Right renal pelvis (tissue), 4 donors: ENCODE measurements around the gene MDFIC. TPM values are rescaled to one million over a fixed set of nuclear protein-coding genes. Genes with fewer than 3 reads are reported as not detected.
"Not testable (repeated sequence)": the region's sequence is repeated elsewhere in the genome, so short reads cannot be mapped to it uniquely, and the experiment has no call there.

Experiments
- DNase-seq, 4 donors: peaks; one replicate each; pipeline ENCODE4 v3.0.0-alpha.2; 2013; ENCODE audit warnings: low read depth in 4 of 4, low spot score in 3 of 4, missing footprints in 1 of 4
- polyA plus RNA-seq, 4 donors: library from polyadenylated mRNA; unstranded; fragments of 120-200 nt; gene quantifications; one replicate each; pipeline ENCODE4 v1.2.1, GENCODE V29; 2013; ENCODE audit not compliant: insufficient read length in 4 of 4

The MDFIC gene
- polyA plus RNA-seq: 10 to 100 TPM; 29.9 to 38.2 (median 32.9) TPM

DNA sequence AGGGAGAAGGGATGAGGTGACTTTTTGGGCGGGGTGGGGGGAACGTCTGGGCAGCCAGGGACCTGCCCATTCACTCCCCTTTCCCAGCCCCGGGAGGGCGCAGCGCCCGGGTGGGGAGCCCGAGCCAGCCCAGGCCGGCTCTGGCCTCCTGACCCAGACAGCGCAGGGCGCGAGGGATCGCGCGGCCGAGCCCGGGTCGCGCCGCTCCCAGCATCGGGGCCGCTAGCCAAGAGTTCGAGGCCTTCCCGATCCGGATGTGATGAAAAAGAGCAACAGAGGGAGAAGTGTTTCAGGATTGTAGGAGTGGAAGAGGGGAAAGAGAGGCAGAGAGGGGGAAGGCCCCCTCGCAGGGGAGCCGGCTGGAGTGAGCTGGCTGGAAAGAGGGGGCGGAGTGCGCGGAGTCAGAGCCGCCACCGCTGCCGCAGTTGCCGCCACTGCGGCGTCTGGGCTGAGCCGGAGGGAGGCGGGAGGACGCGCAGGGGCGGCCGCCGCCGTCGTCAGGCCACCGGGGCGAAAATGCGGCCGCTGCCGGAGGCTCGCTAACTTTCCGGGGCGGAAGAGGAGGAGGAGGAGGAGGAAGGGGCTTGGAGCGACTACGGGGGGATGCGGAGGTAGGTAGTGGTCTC, at the start of gene MDFIC:
MDFIC (plus strand) TSS at position 69 of the 626 bp plus-strand sequence. CDS start 940 bp downstream, outside the sequence.
- peak; percentile 12 to 55 (median 40) for DNase-seq

- no peak for DNase-seq
Measured at GRCh38 chr7:114874170-114874569, 47.7 kb upstream of the MDFIC start.

GRCh38 chr7:114875186-114875585, 46.7 kb upstream of the MDFIC start:
- DNase-seq: no peak

DNA sequence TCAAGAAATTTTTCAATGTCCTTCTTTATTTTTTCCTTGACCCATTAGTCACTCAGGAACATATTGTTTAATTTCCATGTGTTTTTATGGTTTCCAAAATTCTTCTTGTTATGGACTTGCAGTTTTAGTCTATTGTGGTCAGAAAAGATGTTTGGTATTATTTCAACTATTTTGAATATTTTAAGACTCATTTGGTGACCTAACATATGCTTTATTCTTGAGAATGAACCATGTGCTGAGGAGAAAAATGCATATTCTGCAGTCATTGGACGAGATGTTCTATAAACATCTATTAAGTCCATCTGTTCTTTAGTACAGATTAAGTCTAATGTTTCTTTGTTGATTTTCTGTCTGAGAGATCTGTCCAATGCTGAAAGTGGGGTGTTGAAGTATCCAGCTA, 42.3 kb upstream of the MDFIC start:
- DNase-seq: no peak

- DNase-seq: no peak
Measured at GRCh38 chr7:114885836-114886235, 36.1 kb upstream of the MDFIC start.

- no peak for DNase-seq
Measured at GRCh38 chr7:114886241-114886640, 35.7 kb upstream of the MDFIC start.

- DNase-seq: not testable (repeated sequence)
Measured at GRCh38 chr7:114889116-114889515, 32.8 kb upstream of the MDFIC start.

DNA sequence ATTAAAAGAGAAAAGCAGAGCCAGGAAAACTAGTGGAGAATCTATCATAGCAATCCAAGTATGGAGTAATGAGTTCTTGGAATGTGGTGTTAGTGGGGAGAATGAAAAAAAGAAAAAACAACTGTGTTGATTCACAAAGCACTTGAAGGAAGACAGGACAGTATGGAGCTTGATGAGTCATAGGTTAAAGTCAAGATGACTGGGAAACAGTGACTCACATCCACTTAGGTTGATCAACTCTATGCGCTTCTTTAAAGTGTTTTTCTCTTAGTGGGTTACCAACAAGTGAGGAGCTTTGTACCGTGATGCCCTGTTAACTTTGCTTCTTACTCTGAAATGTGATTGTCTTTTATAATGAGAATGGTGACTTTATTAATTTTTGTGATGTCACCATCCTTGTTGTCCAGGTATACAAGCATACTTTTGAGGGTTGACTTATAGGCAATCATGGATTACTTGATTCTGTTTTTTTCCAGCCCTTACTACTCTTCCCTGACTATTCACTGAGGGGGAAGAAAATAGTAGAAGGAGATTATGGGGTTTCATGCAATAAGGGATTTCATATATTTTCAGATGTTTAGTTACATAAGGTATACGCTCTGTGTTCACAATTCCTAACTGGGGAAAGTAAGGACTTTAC, 32.1 kb upstream of the MDFIC start:
- DNase-seq: no peak

DNA sequence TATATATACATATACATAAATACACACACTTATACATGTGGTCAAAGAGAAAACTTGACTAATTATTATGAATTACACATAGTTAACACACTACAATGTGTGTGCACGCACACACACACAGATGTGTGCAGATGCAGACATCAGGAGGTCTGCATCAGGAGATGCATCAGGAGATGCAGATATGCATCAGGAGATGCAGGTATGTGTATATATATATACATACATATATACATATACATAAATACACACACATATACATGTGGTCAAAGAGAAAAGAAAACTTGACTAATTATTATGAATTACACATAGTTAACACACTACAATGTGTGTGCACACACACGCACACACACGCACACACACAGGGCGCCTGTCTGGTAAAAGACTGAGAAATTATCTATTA, 31.3 kb upstream of the MDFIC start:
- DNase-seq: no peak

DNA sequence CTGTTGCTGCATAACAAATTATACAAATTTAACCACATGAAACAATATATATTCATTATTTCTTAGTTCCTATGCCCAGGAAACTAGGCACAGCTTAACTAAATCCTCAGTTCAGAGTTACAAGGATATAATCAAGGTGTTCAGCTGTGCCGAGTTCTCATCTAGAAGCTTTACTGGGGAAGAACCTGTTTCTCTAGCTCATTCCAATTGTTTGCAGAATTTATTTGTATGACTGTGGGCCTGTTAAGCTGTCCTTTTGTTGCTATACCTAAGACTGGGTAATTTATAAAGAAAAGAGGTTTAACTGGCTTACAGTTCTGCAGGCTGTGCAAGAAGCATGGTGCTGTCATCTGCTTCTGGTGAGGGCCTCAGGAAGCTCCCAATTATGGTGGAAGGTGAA, 21.8 kb upstream of the MDFIC start:
- DNase-seq: no peak

DNA sequence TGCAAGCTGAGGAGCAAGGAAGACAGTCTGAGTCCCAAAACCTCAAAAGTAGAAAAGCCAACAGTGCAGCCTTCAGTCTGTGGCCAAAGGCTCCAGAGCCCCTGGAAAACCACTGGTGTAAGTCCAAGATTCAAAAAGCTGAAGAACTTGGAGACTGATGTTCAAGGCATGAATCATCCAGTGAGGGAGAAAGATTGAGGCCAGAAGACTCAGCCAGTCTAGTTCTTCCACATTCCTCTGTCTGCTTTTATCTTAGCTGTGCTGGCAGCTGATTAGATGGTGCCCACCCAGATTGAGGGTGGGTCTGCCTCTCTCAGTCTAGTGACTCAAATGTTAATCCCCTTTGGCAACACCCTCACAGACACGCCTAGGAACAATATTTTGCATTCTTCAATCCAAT, 20.1 kb upstream of the MDFIC start:
- no peak for DNase-seq

- no peak for DNase-seq
Measured at GRCh38 chr7:114903131-114903530, 18.8 kb upstream of the MDFIC start.

- no peak for DNase-seq
Measured at GRCh38 chr7:114910787-114911186, 11.1 kb upstream of the MDFIC start.

DNA sequence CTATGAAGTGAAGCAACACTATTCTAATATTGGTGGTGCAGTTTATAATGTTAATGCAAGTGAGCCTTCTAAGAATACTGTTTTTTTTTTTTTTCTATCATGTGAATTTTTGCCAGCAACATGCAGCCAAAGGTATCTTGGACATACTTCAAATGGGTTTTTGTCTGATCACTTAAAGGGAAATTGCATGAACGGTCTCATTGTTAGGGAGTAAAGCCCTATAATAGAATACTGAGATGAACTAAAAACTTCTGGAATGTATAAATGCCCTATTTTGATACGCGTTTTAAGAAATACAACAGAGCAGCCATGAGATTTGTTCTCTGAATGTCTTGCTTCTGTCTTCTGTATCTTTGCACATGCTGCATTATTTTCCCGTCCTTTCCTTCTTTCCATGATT, 10.5 kb upstream of the MDFIC start:
- no peak for DNase-seq

DNA sequence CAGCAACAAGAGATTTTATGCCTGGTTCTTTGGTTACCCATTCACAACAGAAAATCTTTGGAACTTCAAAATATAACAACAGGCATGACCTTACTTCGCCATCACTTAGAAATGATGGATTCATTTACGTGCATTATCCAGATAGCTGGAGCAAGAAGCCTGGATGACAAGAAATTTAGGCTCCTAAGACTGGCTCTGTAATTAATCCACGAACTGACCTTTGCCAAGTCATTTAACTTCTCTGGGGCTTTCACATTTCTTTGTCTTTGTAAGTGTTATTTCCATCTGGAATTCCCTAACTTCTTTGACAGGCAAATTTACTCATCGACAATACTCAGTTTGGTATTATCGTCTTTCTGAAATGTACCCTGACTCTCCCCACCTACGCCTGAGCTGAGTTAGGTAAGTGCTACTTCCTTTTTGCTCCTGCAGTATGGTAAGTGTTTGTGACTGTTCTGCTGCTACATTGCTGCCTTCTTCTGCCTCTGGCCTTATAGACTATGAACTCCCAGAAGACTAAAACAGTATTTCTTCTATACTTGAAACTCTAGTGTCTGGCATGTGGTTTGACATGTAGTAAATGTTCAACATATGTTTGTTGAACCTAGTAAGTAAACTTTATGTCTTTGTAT, 5.5 kb upstream of the MDFIC start:
- no peak for DNase-seq

- DNase-seq: no peak
Measured at GRCh38 chr7:114917211-114917839, 4.6 kb upstream of the MDFIC start.

DNA sequence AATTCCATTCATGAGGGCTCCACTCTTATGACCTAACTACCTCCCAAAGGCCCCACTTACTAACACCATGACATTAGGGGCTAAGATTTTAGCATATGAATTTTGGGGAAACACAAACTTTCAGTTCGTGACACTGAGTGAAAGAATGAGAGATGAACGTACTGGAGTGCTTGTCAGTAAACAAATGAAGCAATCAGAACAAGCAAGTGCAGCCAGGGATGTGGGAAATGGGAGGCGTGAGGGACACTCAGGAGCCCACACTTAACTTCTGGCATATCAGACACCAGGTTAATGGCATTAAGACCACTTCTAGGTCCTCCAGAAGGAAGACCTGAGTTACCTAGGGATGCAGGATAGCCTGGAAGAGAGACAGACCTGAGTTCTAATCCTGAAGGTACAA, 2.3 kb upstream of the MDFIC start:
- no peak for DNase-seq

- DNase-seq: peak in 2 of 4 donors; percentile 14 to 34
Measured at GRCh38 chr7:114921631-114922025, 266 bp upstream of the MDFIC start.

GRCh38 chr7:114922652-114923402, 933 bp downstream of the MDFIC start:
- peak; percentile 35 to 62 (median 42) for DNase-seq

DNA sequence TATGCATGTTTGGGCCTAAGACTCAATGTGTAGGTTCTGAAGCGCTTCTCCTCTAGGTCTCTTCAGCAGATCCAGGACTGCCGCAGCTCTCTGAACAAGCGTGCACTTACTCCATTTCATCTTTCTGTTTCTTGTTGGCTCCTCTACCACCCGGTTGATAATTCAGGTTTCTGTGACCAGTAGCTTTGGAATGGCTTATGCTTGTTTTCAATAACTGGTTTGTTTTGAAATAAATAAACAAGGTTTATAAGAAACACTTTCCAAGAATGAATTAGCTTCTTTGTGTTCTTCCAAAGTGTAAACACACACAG, 1.5 kb downstream of the MDFIC start:
- DNase-seq: no peak
